Right ventricle myocardium superior (tissue), 1 donor: ENCODE measurements around the gene DNAAF3. TPM values are rescaled to one million over a fixed set of nuclear protein-coding genes. Genes with fewer than 3 reads are reported as not detected.
"Not testable (repeated sequence)": the region's sequence is repeated elsewhere in the genome, so short reads cannot be mapped to it uniquely, and the experiment has no call there.

ENCODE experiments used
- ATAC-seq: fragments of 200-7000 bp; cut with Tn5 transposase; one replicate; pipeline ENCODE4 v1.9.1; 2020; ENCODE audit warnings: mild to moderate bottlenecking; ENCODE audit not compliant: poor library complexity
- DNase-seq: peaks from one replicate; pipeline ENCODE4 v3.0.0-alpha.2; 2020
- intact Hi-C: fragments of 100-400 bp; cut with DNase I; formaldehyde crosslinking; loops from one replicate; pipeline ENCODE4 v1.11.2; 2022
- total RNA-seq: library from RNA; stranded (reverse); fragmentation: NEBNext Ultra II Directional; extraction: Animal tissue kit (Norgen Biotek cat#: 25700); gene quantifications from one replicate; pipeline ENCODE4 v1.2.1, GENCODE V29; 2021
- donor health status: DM: no; HTN: yes; CAD: no; lungs with severe emphysema.

The DNAAF3 gene
- total RNA-seq, 1 donor from 2014 or later: 0.59 TPM

- DNase-seq: peak; percentile 76
- intact Hi-C loops: no loop called here
- ATAC-seq: peak; percentile 55
These were observed 9.1 kb downstream of the DNAAF3 start, which contains the start of gene TNNI3 for GRCh38 chr19:55157064-55157908. Gene TNNI3 (minus strand): TSS chr19:55157732. CDS start chr19:55157589, 143 bp downstream.

- peak; percentile 51 for ATAC-seq
- DNase-seq: peak; percentile 77
- intact Hi-C loops: no loop called here
These were observed 10.0 kb downstream of the DNAAF3 start for GRCh38 chr19:55156202-55157063.

GRCh38 chr19:55155784-55156183, 10.6 kb downstream of the DNAAF3 start:
- ATAC-seq, intact Hi-C loops, DNase-seq: not testable (repeated sequence)

GRCh38 chr19:55153652-55154264, 12.7 kb downstream of the DNAAF3 start:
- DNase-seq (no peak), ATAC-seq (no peak)
- intact Hi-C loops: no loop called here

GRCh38 chr19:55152017-55152416, 14.4 kb downstream of the DNAAF3 start:
- DNase-seq (no peak), ATAC-seq (no peak)
- intact Hi-C loops: no loop called here

GRCh38 chr19:55149078-55150003, 17.1 kb downstream of the DNAAF3 start, which contains the start of gene TNNT1:
Gene TNNT1 (minus strand): TSS chr19:55149206. CDS start chr19:55147157, 2,049 bp downstream.
- ATAC-seq (peak; percentile 36), DNase-seq (peak; percentile 48)
- intact Hi-C loops: loop anchor here (10.0 kb wide), 2 partner anchors 355 to 485 kb away; no protein-coding TSS in a partner anchor

GRCh38 chr19:55147545-55148251, 18.7 kb downstream of the DNAAF3 start:
- intact Hi-C loops: loop anchor here (10.0 kb wide), 2 partner anchors 357 to 487 kb away; no protein-coding TSS in a partner anchor
- ATAC-seq (no peak), DNase-seq (no peak)

GRCh38 chr19:55146705-55147273, 19.6 kb downstream of the DNAAF3 start:
- intact Hi-C loops: loop anchor here (10.0 kb wide), 2 partner anchors 358 to 488 kb away; no protein-coding TSS in a partner anchor
- peak; percentile 8 for ATAC-seq
- DNase-seq: no peak

GRCh38 chr19:55146078-55146704, 20.2 kb downstream of the DNAAF3 start:
- ATAC-seq (no peak), DNase-seq (no peak)
- intact Hi-C loops: loop anchor here (10.0 kb wide), 2 partner anchors 359 to 489 kb away; no protein-coding TSS in a partner anchor

GRCh38 chr19:55145232-55145631, 21.2 kb downstream of the DNAAF3 start:
- DNase-seq: no peak
- ATAC-seq: no peak
- intact Hi-C loops: loop anchor here (10.0 kb wide), 2 partner anchors 360 to 490 kb away; no protein-coding TSS in a partner anchor

- ATAC-seq (no peak), DNase-seq (no peak)
- intact Hi-C loops: loop anchor here (5.0 to 10.0 kb wide), 3 partner anchors 276 to 493 kb away; no protein-coding TSS in a partner anchor
These were observed 24.7 kb downstream of the DNAAF3 start for GRCh38 chr19:55141696-55142095.

GRCh38 chr19:55137915-55138314, 28.5 kb downstream of the DNAAF3 start:
- ATAC-seq (no peak), DNase-seq (no peak)
- intact Hi-C loops: no loop called here

- intact Hi-C loops: no loop called here
- DNase-seq (no peak), ATAC-seq (no peak)
These were observed 29.9 kb downstream of the DNAAF3 start for GRCh38 chr19:55136399-55137102.

GRCh38 chr19:55134736-55135135, 31.7 kb downstream of the DNAAF3 start:
- DNase-seq (no peak), ATAC-seq (no peak)
- intact Hi-C loops: no loop called here

- ATAC-seq (no peak), DNase-seq (no peak)
- intact Hi-C loops: no loop called here
These were observed 32.6 kb downstream of the DNAAF3 start for GRCh38 chr19:55133639-55134444.
